Transverse colon (tissue), 4 donors: ENCODE results near the gene SLC25A51.

Experiments
- EP300 ChIP-seq: sonication (generic); formaldehyde crosslinking; IDR thresholded peaks from one replicate; pipeline ENCODE4 v1.6.1; 2017; ENCODE audit warnings: antibody characterized with exemption, low read depth
- POLR2A ChIP-seq: fragments of 450-650 bp; IDR thresholded peaks from one replicate; pipeline ENCODE4 v1.6.1; 2016; ENCODE audit warnings: antibody characterized with exemption, mild to moderate bottlenecking, moderate library complexity
- POLR2AphosphoS5 ChIP-seq, 3 donors: sonication (generic); formaldehyde crosslinking; IDR thresholded peaks; one replicate each; pipeline ENCODE4 v1.6.1; 2016; ENCODE audit warnings: antibody characterized with exemption in 3 of 3
- TF ChIP-seq, protein P1 (sequence below), 5 experiments: fragments of 200-600 bp in 3 of 5; fragments of 450-650 bp in 2 of 5; sonication (generic) in 3 of 5; IDR thresholded peaks; 1 replicate in 2 of 5; 2 replicates in 3 of 5; pipeline ENCODE4 v1.5.1; 2016 to 2017; ENCODE audit warnings: antibody characterized with exemption in 5 of 5, inconsistent platforms in 3 of 5, mild to moderate bottlenecking in 2 of 5, moderate library complexity in 1 of 5

DNA sequence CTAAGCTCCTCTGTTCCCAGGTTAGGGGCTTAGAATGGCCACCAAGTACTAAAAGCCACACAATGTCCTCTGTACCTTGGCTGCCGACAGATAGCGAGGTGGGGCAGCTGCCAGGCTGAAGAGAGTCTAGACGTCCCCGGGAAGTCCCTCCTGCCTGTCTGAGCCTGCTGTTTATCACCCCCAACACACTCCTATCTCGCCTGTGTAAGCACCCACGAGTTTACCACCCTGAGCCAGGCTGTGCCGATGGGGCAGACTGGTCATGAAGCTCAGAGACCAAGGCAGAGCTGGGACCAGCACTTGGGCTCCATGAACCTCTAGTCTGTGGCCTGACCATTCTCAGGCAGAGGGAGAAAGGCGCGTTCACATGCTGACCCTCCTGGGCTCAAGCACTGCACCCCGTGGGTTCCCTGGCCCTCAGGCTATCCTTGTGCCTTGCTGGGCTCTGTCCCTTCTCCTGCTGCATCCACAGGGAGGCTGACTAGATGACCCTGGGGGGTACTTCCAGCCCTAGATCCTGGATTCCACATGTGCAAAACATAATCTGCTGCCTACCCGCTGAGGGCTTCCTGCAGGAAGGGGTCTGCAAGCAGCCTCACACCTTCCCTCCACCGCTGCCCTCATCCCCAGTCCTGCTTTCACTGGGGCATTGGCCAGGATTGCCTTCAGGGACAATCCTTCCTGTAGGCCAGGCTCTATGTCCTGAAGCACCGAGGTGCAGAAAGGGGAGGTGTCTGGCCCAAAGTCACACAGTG, 18.6 kb upstream of the SLC25A51 start:
- TF ChIP-seq, protein P1, sequence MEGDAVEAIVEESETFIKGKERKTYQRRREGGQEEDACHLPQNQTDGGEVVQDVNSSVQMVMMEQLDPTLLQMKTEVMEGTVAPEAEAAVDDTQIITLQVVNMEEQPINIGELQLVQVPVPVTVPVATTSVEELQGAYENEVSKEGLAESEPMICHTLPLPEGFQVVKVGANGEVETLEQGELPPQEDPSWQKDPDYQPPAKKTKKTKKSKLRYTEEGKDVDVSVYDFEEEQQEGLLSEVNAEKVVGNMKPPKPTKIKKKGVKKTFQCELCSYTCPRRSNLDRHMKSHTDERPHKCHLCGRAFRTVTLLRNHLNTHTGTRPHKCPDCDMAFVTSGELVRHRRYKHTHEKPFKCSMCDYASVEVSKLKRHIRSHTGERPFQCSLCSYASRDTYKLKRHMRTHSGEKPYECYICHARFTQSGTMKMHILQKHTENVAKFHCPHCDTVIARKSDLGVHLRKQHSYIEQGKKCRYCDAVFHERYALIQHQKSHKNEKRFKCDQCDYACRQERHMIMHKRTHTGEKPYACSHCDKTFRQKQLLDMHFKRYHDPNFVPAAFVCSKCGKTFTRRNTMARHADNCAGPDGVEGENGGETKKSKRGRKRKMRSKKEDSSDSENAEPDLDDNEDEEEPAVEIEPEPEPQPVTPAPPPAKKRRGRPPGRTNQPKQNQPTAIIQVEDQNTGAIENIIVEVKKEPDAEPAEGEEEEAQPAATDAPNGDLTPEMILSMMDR (IDR thresholded peaks at IDR 0.05): no peak
- TF ChIP-seq POLR2A: no peak
- TF ChIP-seq EP300: no peak
- no peak for TF ChIP-seq POLR2AphosphoS5 (IDR thresholded peaks at IDR 0.05)
